CD4-positive, alpha-beta T cell treated with Interferon gamma for 1 hour (primary cell): Measurements from ENCODE around the gene CDX1.
A peak's percentile ranks its signal among the peaks of the same experiment; 100 is the strongest.
"Not testable (repeated sequence)": the region's sequence is repeated elsewhere in the genome, so short reads cannot be mapped to it uniquely, and the experiment has no call there.

ENCODE experiments used
- DNase-seq: peaks from one replicate; pipeline ENCODE4 v3.0.0-alpha.2; 2020

The CDX1 gene

GRCh38 chr5:150210644-150211043 lies 44.1 kb downstream of the CDX1 start:
- no peak for DNase-seq

GRCh38 chr5:150211156-150212030 lies 44.8 kb downstream of the CDX1 start:
- DNase-seq = no peak

GRCh38 chr5:150213530-150213929 lies 47.0 kb downstream of the CDX1 start:
- DNase-seq = no peak

GRCh38 chr5:150214289-150214688 lies 47.7 kb downstream of the CDX1 start:
- DNase-seq = no peak

- no peak for DNase-seq
Measured at GRCh38 chr5:150215979-150216944, 49.7 kb downstream of the CDX1 start.

- no peak for DNase-seq
Measured at GRCh38 chr5:150217038-150217437, 50.5 kb downstream of the CDX1 start.

GRCh38 chr5:150217873-150218692 lies 51.5 kb downstream of the CDX1 start:
- DNase-seq = peak; percentile 76

GRCh38 chr5:150218693-150219035 lies 52.1 kb downstream of the CDX1 start:
- no peak for DNase-seq

- DNase-seq = no peak
Measured at GRCh38 chr5:150219142-150219541, 52.6 kb downstream of the CDX1 start.

GRCh38 chr5:150219861-150220260 lies 53.3 kb downstream of the CDX1 start:
- DNase-seq = no peak

GRCh38 chr5:150221471-150221870 lies 54.9 kb downstream of the CDX1 start:
- DNase-seq = no peak

GRCh38 chr5:150222906-150223305 lies 56.3 kb downstream of the CDX1 start:
- DNase-seq = no peak

GRCh38 chr5:150223474-150223873 lies 56.9 kb downstream of the CDX1 start:
- no peak for DNase-seq

- DNase-seq = no peak
Measured at GRCh38 chr5:150224483-150225027, 58.0 kb downstream of the CDX1 start.

- no peak for DNase-seq
Measured at GRCh38 chr5:150227036-150227435, 60.5 kb downstream of the CDX1 start.

GRCh38 chr5:150227606-150228273 lies 61.2 kb downstream of the CDX1 start:
- DNase-seq = no peak

GRCh38 chr5:150229571-150229970 lies 63.0 kb downstream of the CDX1 start:
- DNase-seq = no peak

GRCh38 chr5:150230842-150231241 lies 64.3 kb downstream of the CDX1 start:
- DNase-seq = no peak

- not testable (repeated sequence) for DNase-seq
Measured at GRCh38 chr5:150233706-150234105, 67.1 kb downstream of the CDX1 start.
